Fibroblast of gingiva (primary cell): ENCODE results near the gene IL12RB2.
"Not testable (repeated sequence)": the region's sequence is repeated elsewhere in the genome, so short reads cannot be mapped to it uniquely, and the experiment has no call there.

Source experiments
- DNase-seq: peaks from one replicate; pipeline ENCODE4 v3.0.0-alpha.2; 2011; ENCODE audit warnings: low read depth

Gene IL12RB2

GRCh38 chr1:67399199-67399993, 91.7 kb downstream of the IL12RB2 start:
- DNase-seq, result no peak

GRCh38 chr1:67400029-67400786, 92.5 kb downstream of the IL12RB2 start:
- DNase-seq, result not testable (repeated sequence)

DNA sequence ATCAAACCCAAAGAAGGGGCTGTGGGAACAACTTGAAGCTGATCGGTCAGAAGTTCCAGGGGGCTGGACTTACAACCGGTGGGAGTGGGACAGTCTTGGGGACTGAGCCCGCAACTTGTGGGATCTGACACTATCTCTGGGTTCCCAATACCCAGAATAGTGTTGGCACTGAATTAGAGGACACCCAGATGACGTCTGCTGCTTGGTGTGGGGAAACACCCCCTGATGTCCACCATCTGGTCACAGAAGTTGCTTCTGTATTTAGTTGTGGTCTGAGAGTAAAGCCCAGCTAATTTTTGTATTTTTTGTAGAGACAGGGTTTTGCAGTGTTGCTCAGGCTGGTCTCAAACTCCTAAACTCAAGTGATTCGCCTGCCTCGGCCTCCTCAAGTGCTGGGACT, 93.8 kb downstream of the IL12RB2 start:
- DNase-seq, result no peak

DNA sequence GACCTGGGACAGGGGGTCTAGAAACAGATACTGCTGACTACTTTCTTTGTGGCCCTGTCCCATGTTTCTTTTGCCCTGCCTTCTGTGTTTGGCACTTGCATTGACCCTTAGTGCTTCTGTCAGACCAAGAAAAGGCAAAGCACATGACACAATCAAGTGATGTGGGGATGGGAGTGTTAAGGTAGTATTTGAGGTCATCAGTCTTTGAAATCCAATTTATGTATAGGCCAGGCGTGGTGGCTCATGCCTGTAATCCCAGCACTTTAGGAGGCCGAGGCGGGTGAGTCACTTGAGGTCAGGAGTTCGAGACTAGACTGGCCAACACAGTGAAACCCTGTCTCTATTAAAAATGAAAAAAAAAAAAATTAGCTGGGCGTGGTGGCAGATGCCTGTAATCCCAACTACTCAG, 96.5 kb downstream of the IL12RB2 start:
- DNase-seq, result no peak

DNA sequence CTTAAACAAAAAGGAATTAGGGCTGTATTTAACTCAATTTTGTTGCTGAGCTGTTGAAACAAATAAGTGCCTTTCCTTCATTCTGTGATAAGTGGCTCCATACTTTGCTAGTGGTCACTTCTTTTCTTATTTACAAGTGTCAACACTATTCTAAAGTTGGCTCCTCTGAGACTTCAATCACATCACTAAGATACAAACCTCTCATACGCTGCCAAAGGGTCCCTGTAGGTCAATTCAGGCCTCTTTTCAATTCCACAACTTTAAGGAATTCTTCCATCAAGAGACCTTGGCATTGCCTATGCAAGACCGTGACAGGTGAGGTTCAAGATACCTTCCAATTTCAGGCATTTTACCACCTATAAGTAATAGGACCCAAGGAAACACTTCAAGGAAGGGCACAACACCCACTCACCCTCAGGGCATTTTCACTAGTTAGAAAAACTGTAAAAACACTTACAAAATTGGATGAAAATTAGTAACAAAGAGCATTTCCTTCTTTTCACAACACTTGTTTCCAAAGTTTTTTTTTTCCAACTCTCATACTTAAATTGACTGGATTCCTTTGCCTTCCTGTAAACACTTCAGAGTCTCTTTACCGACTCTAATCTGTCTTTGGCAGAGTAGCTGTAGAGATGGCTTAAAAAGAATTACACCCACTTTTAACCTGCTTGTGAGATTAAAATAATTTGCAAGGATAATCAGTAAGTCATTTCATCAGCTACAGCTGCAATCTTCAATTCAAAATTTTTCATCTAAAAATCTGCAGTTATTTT, 98.0 kb downstream of the IL12RB2 start:
- DNase-seq, result no peak

DNA sequence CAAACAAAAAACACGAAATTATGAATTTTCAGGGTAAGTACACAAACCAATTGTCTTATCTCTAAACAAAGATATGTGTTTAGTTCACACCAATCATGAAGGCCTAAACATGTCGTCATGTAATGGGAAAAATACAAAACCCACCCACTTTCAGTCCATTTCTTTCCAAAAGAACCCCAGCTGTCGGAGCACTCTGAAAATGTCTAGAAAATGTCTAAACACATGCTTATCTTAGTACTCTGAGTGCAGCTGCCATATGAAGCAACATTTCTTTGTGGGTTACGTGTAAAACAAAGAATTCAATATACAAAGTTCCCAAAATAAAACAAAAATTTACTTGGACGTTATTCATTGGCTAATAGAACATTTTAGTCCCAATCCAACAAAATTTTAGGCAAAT, 99.8 kb downstream of the IL12RB2 start:
- no peak for DNase-seq

- DNase-seq, result no peak
Observed at GRCh38 chr1:67408148-67408547, 100.5 kb downstream of the IL12RB2 start.

- not testable (repeated sequence) for DNase-seq
Observed at GRCh38 chr1:67413101-67413500, 105.4 kb downstream of the IL12RB2 start.

DNA sequence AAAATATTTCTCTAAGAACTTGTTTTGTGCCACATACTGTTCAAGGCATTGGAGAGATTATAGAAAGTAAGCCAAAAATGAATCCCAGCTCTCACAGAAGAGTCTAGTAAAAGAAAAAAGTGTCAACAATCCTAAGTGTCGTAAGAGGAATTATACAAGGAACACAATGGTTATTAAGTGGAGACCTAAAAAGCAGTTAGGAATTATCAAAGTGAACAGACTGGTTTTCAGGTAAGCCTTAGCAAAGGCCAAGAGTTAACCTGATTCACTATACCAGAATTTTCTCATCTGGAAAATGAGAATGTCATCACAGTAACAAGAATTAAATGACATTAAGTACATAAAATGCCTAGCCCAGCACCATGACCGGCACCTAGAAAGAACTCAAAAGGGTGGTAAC, 106.9 kb downstream of the IL12RB2 start:
- no peak for DNase-seq

- DNase-seq, result no peak
Observed at GRCh38 chr1:67415041-67415440, 107.4 kb downstream of the IL12RB2 start.

- DNase-seq, result not testable (repeated sequence)
Observed at GRCh38 chr1:67417733-67418132, 110.1 kb downstream of the IL12RB2 start.

DNA sequence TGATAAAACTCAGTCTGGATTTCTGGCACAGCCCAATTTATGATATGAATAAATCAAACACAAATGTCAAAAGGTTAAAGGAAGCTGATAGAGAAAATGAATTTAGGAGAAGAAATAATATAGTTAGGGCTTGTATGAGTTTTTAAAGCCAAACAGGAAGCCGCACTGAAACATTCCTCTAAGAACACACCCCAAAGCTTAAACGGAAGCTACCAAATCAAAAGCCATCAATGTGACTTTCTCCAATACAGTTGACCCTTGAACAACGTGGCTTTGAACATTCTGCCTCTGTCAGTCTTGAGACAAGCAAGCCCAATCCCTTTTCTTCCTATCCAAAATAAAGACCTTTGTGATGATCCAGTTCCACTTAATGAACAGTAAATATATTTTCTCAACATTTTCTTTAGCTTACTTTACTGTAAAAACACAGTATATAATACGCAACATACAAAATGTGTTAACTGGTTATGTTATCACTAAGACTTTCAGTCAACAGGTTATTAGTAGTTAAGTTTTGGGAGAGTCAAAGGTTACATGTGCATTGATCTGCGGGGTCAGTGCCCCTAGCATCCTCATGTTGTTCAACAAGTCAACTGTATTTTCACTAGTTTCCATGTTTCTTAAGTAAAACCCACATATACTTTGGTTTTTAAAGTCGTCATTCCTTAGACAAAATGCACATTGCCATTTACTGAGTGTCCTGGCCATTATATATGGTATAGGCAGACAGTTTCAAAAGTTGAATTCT, 111.3 kb downstream of the IL12RB2 start:
- no peak for DNase-seq

GRCh38 chr1:67420835-67421492, 113.3 kb downstream of the IL12RB2 start:
- no peak for DNase-seq

DNA sequence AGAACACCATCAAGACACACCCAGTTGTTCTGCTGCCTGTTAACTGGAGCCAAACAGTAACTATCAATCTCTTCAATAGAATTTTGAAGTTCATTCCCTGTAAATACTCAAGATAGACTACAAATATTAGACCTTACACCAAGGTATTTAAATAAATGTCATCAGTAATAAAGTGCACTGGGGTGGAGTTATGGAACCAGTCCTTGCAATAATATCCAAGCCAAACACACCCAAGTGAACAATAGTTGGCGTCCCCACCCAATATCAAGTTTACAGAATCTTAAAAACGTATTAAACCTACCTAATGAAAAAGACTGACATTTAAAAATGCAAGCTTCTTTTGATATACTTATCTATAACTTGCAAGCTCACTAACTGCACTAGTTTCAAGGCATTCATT, 119.8 kb downstream of the IL12RB2 start:
- DNase-seq, result no peak

- DNase-seq, result no peak
Observed at GRCh38 chr1:67427947-67428346, 120.3 kb downstream of the IL12RB2 start.

DNA sequence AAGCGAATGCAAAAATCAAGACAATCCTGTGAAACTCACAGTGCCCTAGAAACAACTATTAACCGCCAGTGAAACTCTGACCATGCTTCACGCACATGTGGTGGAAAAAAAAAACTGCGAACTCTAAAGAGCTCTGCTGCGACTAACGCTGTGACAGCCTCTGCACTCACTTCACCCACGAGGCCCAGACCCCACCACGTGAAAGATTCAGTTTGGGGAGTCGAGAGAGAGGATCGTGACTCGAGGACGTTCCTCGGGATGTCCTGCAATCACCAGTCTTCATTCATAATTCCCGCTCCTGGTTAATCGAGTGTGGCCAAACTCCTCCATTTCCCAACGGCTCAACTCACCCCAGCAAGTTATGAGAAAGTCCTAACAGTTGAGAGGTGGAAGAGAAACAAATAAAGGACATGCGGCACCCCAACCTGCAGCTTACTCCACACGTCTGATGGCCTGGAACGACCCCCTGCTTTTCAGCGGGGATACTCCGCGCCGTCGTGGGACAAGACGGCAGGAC, 121.4 kb downstream of the IL12RB2 start:
- DNase-seq, result no peak

GRCh38 chr1:67429528-67430357, 122.1 kb downstream of the IL12RB2 start:
- DNase-seq, result no peak

DNA sequence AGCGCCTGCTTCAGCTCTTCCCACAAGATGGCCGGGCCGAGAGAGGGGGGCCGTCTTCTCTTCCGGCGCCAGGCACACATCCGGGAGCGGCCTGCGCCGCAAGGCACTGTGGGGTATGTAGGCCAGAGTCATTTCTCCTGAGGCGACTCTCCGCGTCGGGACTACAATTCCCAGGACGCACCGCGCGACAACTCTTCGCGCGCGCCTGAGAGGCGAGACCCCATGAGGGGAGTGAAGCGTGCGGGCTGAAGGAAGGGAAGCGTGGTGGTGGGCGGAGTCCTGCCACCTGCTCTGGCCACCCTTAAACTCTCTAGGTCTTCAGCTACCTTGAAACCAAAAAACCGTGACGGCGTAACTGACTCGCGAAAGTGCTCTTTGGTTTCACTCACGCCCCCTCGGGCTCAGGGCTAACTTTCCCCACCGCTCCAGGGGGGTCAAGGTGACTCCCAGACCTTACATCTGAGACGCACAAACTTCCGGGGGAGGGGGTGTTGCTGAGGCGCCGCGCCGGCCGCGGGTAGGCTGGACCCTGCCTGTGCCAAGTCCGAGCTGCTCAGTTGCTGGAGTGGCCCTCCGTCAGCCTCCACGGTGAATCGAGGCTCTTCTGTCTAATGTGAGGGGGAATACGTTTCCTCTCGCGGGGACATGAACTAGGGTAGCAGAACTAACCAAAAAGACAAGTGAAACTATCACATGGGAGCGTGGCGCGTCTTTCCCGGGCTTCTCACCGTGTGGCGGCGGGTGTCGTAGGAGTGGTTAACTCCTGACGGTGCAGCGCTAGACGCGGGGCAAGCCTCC, 122.9 kb downstream of the IL12RB2 start, which contains the start of gene SERBP1:
Gene SERBP1, minus strand, starts transcription at position 45 of the 798 bp plus-strand sequence. CDS start 102 bp downstream, outside the sequence.
- DNase-seq, result peak; percentile 92

DNA sequence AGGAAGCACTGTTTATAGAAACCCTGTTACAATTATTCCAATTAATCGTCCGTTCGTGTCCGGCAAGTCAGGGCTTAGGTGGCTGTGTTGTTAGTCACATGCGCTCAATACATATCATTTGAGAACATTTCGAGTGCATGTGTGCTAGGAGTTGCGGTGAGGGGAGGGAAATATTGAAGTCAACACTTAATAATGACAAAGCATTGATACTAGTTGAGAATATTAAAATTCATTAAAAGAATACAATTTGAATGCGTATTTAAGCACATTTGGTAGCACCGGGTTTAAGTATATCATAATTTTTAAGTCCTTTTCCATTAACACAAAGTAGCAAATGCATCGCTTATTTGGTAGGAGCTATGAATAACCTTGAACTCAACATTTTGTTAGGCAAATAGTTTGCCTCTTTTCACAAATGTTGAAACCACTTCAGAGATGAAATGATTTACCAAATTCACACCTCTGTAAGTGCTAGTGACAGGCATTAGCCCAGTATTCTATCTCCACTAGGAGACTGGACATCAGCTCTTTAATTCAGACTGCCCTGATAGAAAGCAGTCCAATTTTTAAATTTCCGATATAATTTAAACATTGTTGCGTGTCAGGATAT, 123.6 kb downstream of the IL12RB2 start:
- DNase-seq, result no peak
